ENCODE data around the gene FGF12.

The FGF12 gene

DNA sequence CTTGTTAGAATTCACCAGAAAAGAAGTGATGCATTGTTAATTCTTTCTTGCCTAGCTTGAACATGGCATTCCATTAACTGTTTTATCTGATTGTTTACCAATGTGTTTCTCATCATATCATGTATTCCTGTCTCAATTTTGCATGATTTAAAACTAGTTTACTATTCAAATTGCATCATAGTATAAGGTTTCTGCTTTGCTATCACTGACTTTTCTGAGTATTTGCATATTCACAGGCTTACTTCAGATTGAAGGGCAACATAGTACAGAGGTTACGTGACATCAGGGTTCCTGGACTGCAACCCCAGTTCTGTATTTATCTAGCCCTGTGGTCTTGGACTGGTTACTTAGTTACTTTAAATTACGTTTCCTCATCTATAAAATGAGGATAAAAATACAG, 561.8 kb downstream of the FGF12 start:
- Histone ChIP-seq H3K4me2 (ENCODE audit: low read length) (no peak overlapping the region), H3K23ac (ENCODE audit: low read length) (no peak overlapping the region), H3K9me3 (ENCODE audit: insufficient read depth, low read depth, low read length) (no peaks in the 10 kb centered on the region), H3K79me2 (ENCODE audit: control insufficient read depth, insufficient read depth, low read length, poor library complexity) (no peaks in the 10 kb centered on the region), H3K79me1 (ENCODE audit: low read length) (no peaks in the 10 kb centered on the region), H3K18ac (ENCODE audit: low read length) (no peak overlapping the region), H2AK5ac (ENCODE audit: low read length) (no peak overlapping the region), H4K91ac (ENCODE audit: low read depth, low read length) (no peak overlapping the region), H3K27me3 (ENCODE audit: insufficient read depth, low read length) (no peaks in the 10 kb centered on the region), H2BK12ac (ENCODE audit: low read length) (no peak overlapping the region), H3K4ac (ENCODE audit: low read depth, low read length) (no peak overlapping the region), H3K9ac (ENCODE audit: low read length) (no peak overlapping the region), H2BK5ac (ENCODE audit: low read depth, low read length, poor library complexity) (no peak overlapping the region), H3K4me3 (ENCODE audit: low read depth, low read length) (no peak overlapping the region), H4K8ac (ENCODE audit: low read depth, low read length) (no peak overlapping the region), H2AFZ (ENCODE audit: insufficient read depth, low read length, poor library complexity) (no peak overlapping the region), H3K27ac (ENCODE audit: low read depth, low read length) (no peak overlapping the region), H3K14ac (ENCODE audit: low read length) (no peak overlapping the region), H2BK120ac (ENCODE audit: insufficient read depth, low read length, poor library complexity) (no peak overlapping the region), H3K36me3 (ENCODE audit: control insufficient read depth in 1 of 2, insufficient read depth in 2 of 2, low read length in 2 of 2) (no peaks in the 10 kb centered on the region), H4K12ac (ENCODE audit: low read depth, low read length) (no peak overlapping the region), H3K4me1 (ENCODE audit: control insufficient read depth in 1 of 2, insufficient read depth in 2 of 2, low read length in 2 of 2) (no peaks in the 10 kb centered on the region)
- DNase-seq, result no peak
- no CpG with 5 or more reads among the region's 2 CpGs for WGBS (ENCODE audit: extremely low coverage, insufficient coverage, insufficient read length)

DNA sequence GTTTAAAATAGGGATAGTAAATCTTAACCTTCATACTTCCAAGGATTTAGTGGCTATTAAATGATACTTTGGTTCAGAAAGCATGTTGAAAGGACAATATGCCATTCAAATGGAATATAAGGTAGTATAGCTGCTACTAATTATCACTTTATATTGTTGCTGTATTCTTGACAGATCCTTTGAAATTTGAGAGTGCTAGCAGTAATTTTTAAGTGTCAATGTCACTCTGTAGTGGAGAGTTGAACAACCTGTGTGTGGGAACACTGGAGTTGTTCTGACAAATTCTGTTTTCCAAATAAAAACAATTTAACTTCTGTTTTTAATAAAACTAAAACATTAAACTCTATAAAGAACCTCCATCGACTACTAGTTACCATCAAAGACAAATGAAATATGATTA, 565.7 kb downstream of the FGF12 start:
- H3K79me1 ChIP-seq (ENCODE audit: low read length), result no peaks in the 10 kb centered on the region
- no peak overlapping the region for H2BK12ac ChIP-seq (ENCODE audit: low read length)
- no peak overlapping the region for H2BK5ac ChIP-seq (ENCODE audit: low read depth, low read length, poor library complexity)
- no peak overlapping the region for H3K4me3 ChIP-seq (ENCODE audit: low read depth, low read length)
- H4K91ac ChIP-seq (ENCODE audit: low read depth, low read length), result no peak overlapping the region
- no peaks in the 10 kb centered on the region for H3K36me3 ChIP-seq (ENCODE audit: control insufficient read depth in 1 of 2, insufficient read depth in 2 of 2, low read length in 2 of 2)
- H3K4ac ChIP-seq (ENCODE audit: low read depth, low read length), result no peak overlapping the region
- H3K23ac ChIP-seq (ENCODE audit: low read length), result no peak overlapping the region
- no peak overlapping the region for H3K27ac ChIP-seq (ENCODE audit: low read depth, low read length)
- no peak overlapping the region for H2AFZ ChIP-seq (ENCODE audit: insufficient read depth, low read length, poor library complexity)
- H3K9ac ChIP-seq (ENCODE audit: low read length), result no peak overlapping the region
- no peak overlapping the region for H2AK5ac ChIP-seq (ENCODE audit: low read length)
- no peak overlapping the region for H3K14ac ChIP-seq (ENCODE audit: low read length)
- WGBS (ENCODE audit: extremely low coverage, insufficient coverage, insufficient read length), result no CpG with 5 or more reads among the region's 1 CpG
- H4K8ac ChIP-seq (ENCODE audit: low read depth, low read length), result no peak overlapping the region
- H2BK120ac ChIP-seq (ENCODE audit: insufficient read depth, low read length, poor library complexity), result no peak overlapping the region
- no peak overlapping the region for H3K4me2 ChIP-seq (ENCODE audit: low read length)
- no peaks in the 10 kb centered on the region for H3K79me2 ChIP-seq (ENCODE audit: control insufficient read depth, insufficient read depth, low read length, poor library complexity)
- no peak for DNase-seq
- no peak overlapping the region for H4K12ac ChIP-seq (ENCODE audit: low read depth, low read length)
- H3K27me3 ChIP-seq (ENCODE audit: insufficient read depth, low read length), result no peaks in the 10 kb centered on the region
- no peaks in the 10 kb centered on the region for H3K9me3 ChIP-seq (ENCODE audit: insufficient read depth, low read depth, low read length)
- H3K4me1 ChIP-seq (ENCODE audit: control insufficient read depth in 1 of 2, insufficient read depth in 2 of 2, low read length in 2 of 2), result no peaks in the 10 kb centered on the region
- no peak overlapping the region for H3K18ac ChIP-seq (ENCODE audit: low read length)

GRCh38 chr3:192156382-192156781, 571.0 kb downstream of the FGF12 start:
- H4K12ac ChIP-seq (ENCODE audit: low read depth, low read length), result no peak overlapping the region
- no peak overlapping the region for H2BK120ac ChIP-seq (ENCODE audit: insufficient read depth, low read length, poor library complexity)
- H4K8ac ChIP-seq (ENCODE audit: low read depth, low read length), result no peak overlapping the region
- no peak overlapping the region for H2BK12ac ChIP-seq (ENCODE audit: low read length)
- no peak overlapping the region for H3K9ac ChIP-seq (ENCODE audit: low read length)
- no peaks in the 10 kb centered on the region for H3K9me3 ChIP-seq (ENCODE audit: insufficient read depth, low read depth, low read length)
- H3K79me1 ChIP-seq (ENCODE audit: low read length), result no peaks in the 10 kb centered on the region
- H2AFZ ChIP-seq (ENCODE audit: insufficient read depth, low read length, poor library complexity), result no peak overlapping the region
- no peak overlapping the region for H3K14ac ChIP-seq (ENCODE audit: low read length)
- DNase-seq, result no peak
- no peak overlapping the region for H3K4ac ChIP-seq (ENCODE audit: low read depth, low read length)
- no peaks in the 10 kb centered on the region for H3K36me3 ChIP-seq (ENCODE audit: control insufficient read depth in 1 of 2, insufficient read depth in 2 of 2, low read length in 2 of 2)
- no peak overlapping the region for H3K27ac ChIP-seq (ENCODE audit: low read depth, low read length)
- no peak overlapping the region for H3K4me2 ChIP-seq (ENCODE audit: low read length)
- no peak overlapping the region for H2AK5ac ChIP-seq (ENCODE audit: low read length)
- no peaks in the 10 kb centered on the region for H3K27me3 ChIP-seq (ENCODE audit: insufficient read depth, low read length)
- no peak overlapping the region for H3K23ac ChIP-seq (ENCODE audit: low read length)
- H3K4me3 ChIP-seq (ENCODE audit: low read depth, low read length), result no peak overlapping the region
- no peaks in the 10 kb centered on the region for H3K4me1 ChIP-seq (ENCODE audit: control insufficient read depth in 1 of 2, insufficient read depth in 2 of 2, low read length in 2 of 2)
- no peaks in the 10 kb centered on the region for H3K79me2 ChIP-seq (ENCODE audit: control insufficient read depth, insufficient read depth, low read length, poor library complexity)
- no peak overlapping the region for H2BK5ac ChIP-seq (ENCODE audit: low read depth, low read length, poor library complexity)
- H4K91ac ChIP-seq (ENCODE audit: low read depth, low read length), result no peak overlapping the region
- no peak overlapping the region for H3K18ac ChIP-seq (ENCODE audit: low read length)
- no CpG with 5 or more reads among the region's 1 CpG for WGBS (ENCODE audit: extremely low coverage, insufficient coverage, insufficient read length)

GRCh38 chr3:192155194-192155593, 572.1 kb downstream of the FGF12 start:
- Histone ChIP-seq H3K4me3 (ENCODE audit: low read depth, low read length) (no peak overlapping the region), H3K4ac (ENCODE audit: low read depth, low read length) (no peak overlapping the region), H2BK12ac (ENCODE audit: low read length) (no peak overlapping the region), H4K8ac (ENCODE audit: low read depth, low read length) (no peak overlapping the region), H3K79me1 (ENCODE audit: low read length) (no peaks in the 10 kb centered on the region), H4K12ac (ENCODE audit: low read depth, low read length) (no peak overlapping the region), H2BK120ac (ENCODE audit: insufficient read depth, low read length, poor library complexity) (no peak overlapping the region), H3K9me3 (ENCODE audit: insufficient read depth, low read depth, low read length) (no peaks in the 10 kb centered on the region), H3K23ac (ENCODE audit: low read length) (no peak overlapping the region), H3K27me3 (ENCODE audit: insufficient read depth, low read length) (no peaks in the 10 kb centered on the region), H3K79me2 (ENCODE audit: control insufficient read depth, insufficient read depth, low read length, poor library complexity) (no peaks in the 10 kb centered on the region), H3K9ac (ENCODE audit: low read length) (no peak overlapping the region), H3K4me1 (ENCODE audit: control insufficient read depth in 1 of 2, insufficient read depth in 2 of 2, low read length in 2 of 2) (no peaks in the 10 kb centered on the region), H3K14ac (ENCODE audit: low read length) (no peak overlapping the region), H3K27ac (ENCODE audit: low read depth, low read length) (no peak overlapping the region), H4K91ac (ENCODE audit: low read depth, low read length) (no peak overlapping the region), H3K36me3 (ENCODE audit: control insufficient read depth in 1 of 2, insufficient read depth in 2 of 2, low read length in 2 of 2) (no peaks in the 10 kb centered on the region), H2BK5ac (ENCODE audit: low read depth, low read length, poor library complexity) (no peak overlapping the region), H3K18ac (ENCODE audit: low read length) (no peak overlapping the region), H3K4me2 (ENCODE audit: low read length) (peak overlapping the region; percentile 49), H2AFZ (ENCODE audit: insufficient read depth, low read length, poor library complexity) (no peak overlapping the region), H2AK5ac (ENCODE audit: low read length) (no peak overlapping the region)
- WGBS (ENCODE audit: extremely low coverage, insufficient coverage, insufficient read length), result no CpG with 5 or more reads among the region's 9 CpGs
- DNase-seq, result no peak
